Brain pericyte (primary cell): ENCODE measurements around the gene LIPE.
A peak's percentile ranks its signal among the peaks of the same experiment; 100 is the strongest.

Source experiments
- DNase-seq: peaks from one replicate; pipeline ENCODE4 v3.0.0-alpha.2; 2012; ENCODE audit warnings: low read depth, low spot score

The LIPE gene

GRCh38 chr19:42411581-42412178, 15.5 kb downstream of the LIPE start:
- DNase-seq: no peak

GRCh38 chr19:42410371-42410770, 16.8 kb downstream of the LIPE start:
- no peak for DNase-seq

- no peak for DNase-seq
Measured at GRCh38 chr19:42409477-42409876, 17.7 kb downstream of the LIPE start.

- no peak for DNase-seq
Measured at GRCh38 chr19:42407816-42408175, 19.4 kb downstream of the LIPE start.

GRCh38 chr19:42407085-42407815, 19.9 kb downstream of the LIPE start:
- DNase-seq: no peak

- no peak for DNase-seq
Measured at GRCh38 chr19:42406111-42406510, 21.1 kb downstream of the LIPE start.

- no peak for DNase-seq
Measured at GRCh38 chr19:42403586-42403985, 23.6 kb downstream of the LIPE start.

GRCh38 chr19:42402376-42403116, 24.6 kb downstream of the LIPE start:
- DNase-seq: no peak

GRCh38 chr19:42401365-42402303, 25.6 kb downstream of the LIPE start:
- DNase-seq: no peak

- no peak for DNase-seq
Measured at GRCh38 chr19:42400404-42400803, 26.8 kb downstream of the LIPE start.

GRCh38 chr19:42397263-42398166, 29.7 kb downstream of the LIPE start:
- DNase-seq: no peak

GRCh38 chr19:42396381-42397262, 30.6 kb downstream of the LIPE start:
- DNase-seq: peak; percentile 97

- DNase-seq: no peak
Measured at GRCh38 chr19:42394751-42395150, 32.4 kb downstream of the LIPE start.

GRCh38 chr19:42392165-42392564, 35.0 kb downstream of the LIPE start:
- no peak for DNase-seq

GRCh38 chr19:42389899-42390298, 37.3 kb downstream of the LIPE start, which contains the start of gene CNFN:
TSS of gene CNFN (minus strand) at chr19:42390297. CDS start at chr19:42389037, 1,260 bp downstream.
- DNase-seq: no peak

GRCh38 chr19:42388851-42389489, 38.2 kb downstream of the LIPE start:
- no peak for DNase-seq

- DNase-seq: no peak
Measured at GRCh38 chr19:42386974-42387707, 40.0 kb downstream of the LIPE start.

GRCh38 chr19:42380155-42380554, 47.0 kb downstream of the LIPE start:
- DNase-seq: no peak
